A204.1 (cell line): Measurements from ENCODE around the gene CACNA2D3.

ENCODE experiments used
- FAIRE-seq: peaks from 2 replicates; lab custom pipeline; 2012; peaks lifted over from hg19 to GRCh38; lab: Jason Lieb, UNC

CACNA2D3 gene

GRCh38 chr3:54696313-54696712, 574.0 kb downstream of the CACNA2D3 start:
- no peak for FAIRE-seq

- FAIRE-seq = no peak
These were observed 575.7 kb downstream of the CACNA2D3 start for GRCh38 chr3:54698054-54698453.

- no peak for FAIRE-seq
These were observed 581.6 kb downstream of the CACNA2D3 start for GRCh38 chr3:54703923-54704322.

DNA sequence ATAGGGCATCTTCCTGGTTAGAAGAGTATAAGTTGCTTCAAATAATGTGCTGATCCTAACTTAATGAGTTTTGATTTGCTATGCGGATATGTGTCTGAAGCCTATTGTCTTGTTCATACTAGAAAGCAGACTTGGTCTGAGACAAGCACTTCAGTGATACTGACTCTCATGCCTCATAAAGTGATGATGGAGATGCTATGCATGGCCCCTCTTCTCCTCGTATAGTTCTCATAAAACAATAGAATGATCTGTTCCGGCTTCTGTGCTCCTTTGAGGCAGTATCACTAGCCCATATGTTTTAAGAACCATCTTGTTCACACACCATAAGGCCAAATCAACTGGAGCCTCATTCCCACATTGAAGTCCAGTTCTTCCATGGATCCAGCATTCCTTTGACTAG, 583.4 kb downstream of the CACNA2D3 start:
- no peak for FAIRE-seq

GRCh38 chr3:54706738-54707137, 584.4 kb downstream of the CACNA2D3 start:
- no peak for FAIRE-seq

- no peak for FAIRE-seq
These were observed 587.4 kb downstream of the CACNA2D3 start for GRCh38 chr3:54709785-54710184.

GRCh38 chr3:54710954-54711353, 588.6 kb downstream of the CACNA2D3 start:
- FAIRE-seq = no peak

GRCh38 chr3:54712539-54712938, 590.2 kb downstream of the CACNA2D3 start:
- FAIRE-seq = no peak

GRCh38 chr3:54713031-54713430, 590.7 kb downstream of the CACNA2D3 start:
- no peak for FAIRE-seq

DNA sequence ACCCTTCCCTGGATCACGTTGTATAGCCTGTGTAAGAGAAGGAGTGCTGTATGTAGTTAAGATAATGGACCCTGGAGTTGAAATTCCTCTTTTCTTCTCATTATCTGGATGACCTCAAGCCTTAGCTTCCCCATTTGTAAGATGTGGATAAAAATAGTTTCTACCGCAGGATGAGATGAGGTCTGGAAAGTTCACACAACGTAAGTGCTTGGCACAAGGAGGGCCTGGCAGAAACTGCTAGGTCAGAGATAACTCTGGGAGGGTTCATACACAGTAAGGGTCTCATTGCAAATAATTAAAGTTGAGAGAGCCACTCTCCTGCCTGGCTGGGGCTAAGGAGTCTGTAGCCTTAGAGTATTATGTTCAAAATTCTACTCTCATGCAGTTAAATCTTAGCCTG, 591.1 kb downstream of the CACNA2D3 start:
- no peak for FAIRE-seq

GRCh38 chr3:54714035-54714434, 591.7 kb downstream of the CACNA2D3 start:
- no peak for FAIRE-seq

DNA sequence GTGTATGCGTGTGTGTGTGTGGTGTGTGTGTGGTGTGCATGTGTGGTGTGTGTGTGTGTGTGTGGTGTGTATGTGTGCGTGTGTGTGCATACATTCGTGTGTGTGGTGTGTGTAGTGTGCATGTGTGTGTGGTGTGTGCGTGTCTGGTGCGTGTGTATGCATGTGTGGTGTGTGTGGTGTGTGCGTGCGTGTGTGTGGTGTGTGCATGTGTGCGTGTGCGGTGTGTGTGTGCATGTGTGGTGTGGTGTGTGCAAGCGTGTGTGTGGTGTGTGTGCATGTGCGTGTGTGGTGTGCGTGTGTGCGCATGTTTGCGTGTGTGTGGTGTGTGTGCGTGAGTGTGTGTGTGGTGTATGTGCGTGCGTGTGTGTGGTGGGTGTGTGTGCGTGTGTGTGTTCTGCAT, 595.2 kb downstream of the CACNA2D3 start:
- FAIRE-seq = no peak

DNA sequence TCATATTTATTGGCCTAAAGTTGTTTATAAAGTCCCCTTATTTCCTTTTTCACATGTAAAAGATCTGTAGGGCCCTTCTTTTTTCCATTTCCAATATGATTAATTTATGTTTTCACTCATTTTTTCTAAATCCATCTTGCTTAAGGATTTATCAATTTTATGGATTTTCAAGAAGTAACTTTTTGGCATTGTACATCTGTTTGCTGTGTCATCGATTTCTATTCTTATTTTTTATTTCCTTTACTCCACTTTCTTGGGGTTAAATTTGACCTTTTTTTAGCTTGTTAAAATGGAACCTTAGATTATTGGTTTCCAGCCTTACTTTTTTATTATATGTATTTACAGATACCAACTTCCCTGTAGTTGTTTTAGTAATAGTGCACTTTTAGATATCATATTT, 597.6 kb downstream of the CACNA2D3 start:
- no peak for FAIRE-seq

- no peak for FAIRE-seq
These were observed 598.3 kb downstream of the CACNA2D3 start for GRCh38 chr3:54720604-54721003.

DNA sequence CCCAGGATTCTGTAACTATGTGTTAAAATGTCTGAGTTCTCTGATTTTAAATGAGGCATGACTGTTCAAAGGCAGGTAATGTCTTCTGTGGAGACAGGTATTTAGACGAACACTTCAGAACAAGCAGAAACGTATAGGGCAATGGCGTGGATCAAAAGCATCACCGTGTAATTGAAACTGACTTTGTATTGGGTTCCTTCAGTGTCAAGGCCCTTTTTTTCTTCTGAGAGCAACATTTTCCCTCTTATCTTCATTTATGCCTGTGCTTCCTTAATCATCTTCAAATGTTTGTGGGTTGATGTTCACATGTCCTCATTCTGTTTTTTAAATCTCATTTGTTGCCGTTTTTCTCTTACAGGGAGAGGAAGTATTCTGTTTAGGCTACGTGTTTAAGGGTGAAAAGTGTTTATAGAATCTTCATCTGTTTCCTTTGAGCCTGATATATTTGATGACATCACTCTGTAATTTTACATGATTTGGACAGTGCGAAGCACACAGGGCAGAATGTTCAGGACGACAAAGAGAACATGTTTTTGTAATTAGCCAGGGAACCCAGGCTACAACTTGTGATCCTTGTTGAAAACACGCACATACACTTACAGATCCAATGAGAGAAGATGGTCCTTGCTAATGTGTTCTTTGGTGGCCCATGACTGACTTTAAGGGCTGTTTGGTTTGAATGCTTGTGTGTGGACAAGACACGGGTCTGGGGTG, 609.5 kb downstream of the CACNA2D3 start:
- no peak for FAIRE-seq

GRCh38 chr3:54733106-54734006, 611.0 kb downstream of the CACNA2D3 start:
- FAIRE-seq = no peak

- no peak for FAIRE-seq
These were observed 614.1 kb downstream of the CACNA2D3 start for GRCh38 chr3:54736459-54736858.

- no peak for FAIRE-seq
These were observed 621.4 kb downstream of the CACNA2D3 start for GRCh38 chr3:54743755-54744154.

GRCh38 chr3:54744291-54744690, 621.9 kb downstream of the CACNA2D3 start:
- FAIRE-seq = no peak

DNA sequence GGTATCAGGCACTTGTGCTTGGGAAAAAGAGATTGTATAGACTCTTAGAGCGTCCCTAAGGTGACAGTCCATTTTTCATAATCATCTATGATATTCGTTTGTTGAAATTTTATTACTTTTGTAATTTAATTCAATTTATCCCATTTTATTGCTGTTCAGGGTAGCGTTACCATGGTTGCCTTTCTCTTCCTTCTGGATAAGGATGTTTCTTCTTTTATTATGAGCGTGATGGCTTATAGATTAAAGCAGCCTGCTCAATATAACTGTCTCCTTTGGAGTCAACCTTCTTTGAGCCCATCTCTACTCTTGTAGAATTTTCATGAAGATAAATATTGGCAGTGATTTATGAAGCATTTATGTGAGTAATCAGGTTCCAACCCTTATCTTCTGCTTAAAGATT, 623.5 kb downstream of the CACNA2D3 start:
- no peak for FAIRE-seq

DNA sequence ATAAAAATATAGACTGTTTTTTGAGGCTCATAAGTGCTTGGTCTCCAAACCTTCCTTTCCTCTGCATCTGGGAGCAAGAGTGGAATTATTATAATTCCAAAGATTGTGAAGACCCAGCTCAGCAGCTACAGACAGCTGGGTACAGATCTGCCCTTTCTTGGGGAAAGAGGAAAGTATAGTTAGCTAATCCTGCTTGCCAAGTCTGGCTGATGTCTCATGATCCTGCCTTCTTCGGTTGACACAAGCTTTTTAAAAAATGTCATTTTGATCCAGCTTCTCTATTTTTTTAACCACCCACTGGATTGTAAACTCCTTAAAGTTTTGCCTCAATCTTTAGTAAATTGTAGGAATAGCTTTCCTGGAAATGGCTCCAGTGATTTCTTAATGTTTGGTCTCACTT, 624.4 kb downstream of the CACNA2D3 start:
- FAIRE-seq = no peak

GRCh38 chr3:54755756-54756155, 633.4 kb downstream of the CACNA2D3 start:
- no peak for FAIRE-seq

DNA sequence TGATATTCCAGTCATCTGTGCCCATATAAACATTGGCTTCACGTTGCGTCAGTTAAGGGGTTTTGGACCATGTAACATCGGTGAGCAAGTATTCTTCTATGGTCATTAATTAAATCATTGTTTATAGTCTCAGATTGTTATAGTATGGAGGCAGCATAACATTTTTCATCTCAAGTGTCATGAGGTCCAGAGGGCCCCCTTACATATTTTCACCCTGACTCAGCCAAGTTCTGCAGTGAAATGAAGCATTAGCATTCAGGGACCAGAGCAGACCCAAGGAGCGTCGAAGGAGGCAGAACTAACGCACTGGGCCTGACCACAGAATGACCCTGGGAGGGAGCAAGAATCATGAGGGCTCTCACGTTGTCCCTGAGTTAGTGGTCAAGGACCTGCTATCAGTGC, 634.0 kb downstream of the CACNA2D3 start:
- FAIRE-seq = no peak

- no peak for FAIRE-seq
These were observed 636.1 kb downstream of the CACNA2D3 start for GRCh38 chr3:54758461-54758860.
